GM10248 (cell line): ENCODE results near the gene UBE2V1.
"Not testable (repeated sequence)": the region's sequence is repeated elsewhere in the genome, so short reads cannot be mapped to it uniquely, and the experiment has no call there.

Source experiments
- CTCF ChIA-PET: fragments of 300-600 bp; sonication (Branson Sonifier 250); formaldehyde crosslinking; extraction: SDS; loops from one replicate; lab custom pipeline; 2021; ENCODE audit warnings: antibody characterized with exemption; lab: Yijun Ruan, JAX
- POLR2A ChIA-PET: fragments of 350-650 bp; sonication (Branson Sonifier 250); formaldehyde crosslinking; extraction: SDS; loops from one replicate; lab custom pipeline; 2020; ENCODE audit warnings: antibody characterized with exemption; lab: Yijun Ruan, JAX
- DNase-seq: peaks from one replicate; pipeline ENCODE4 v3.0.0; 2012; ENCODE audit errors: extremely low spot score
- TF ChIP-seq, protein P1 (sequence below): IDR thresholded peaks from 2 replicates; pipeline ENCODE4 v1.5.1; 2012; ENCODE audit warnings: mild to moderate bottlenecking, low read depth; ENCODE audit errors: extremely low read depth, missing control alignments, control extremely low read depth

The UBE2V1 gene

DNA sequence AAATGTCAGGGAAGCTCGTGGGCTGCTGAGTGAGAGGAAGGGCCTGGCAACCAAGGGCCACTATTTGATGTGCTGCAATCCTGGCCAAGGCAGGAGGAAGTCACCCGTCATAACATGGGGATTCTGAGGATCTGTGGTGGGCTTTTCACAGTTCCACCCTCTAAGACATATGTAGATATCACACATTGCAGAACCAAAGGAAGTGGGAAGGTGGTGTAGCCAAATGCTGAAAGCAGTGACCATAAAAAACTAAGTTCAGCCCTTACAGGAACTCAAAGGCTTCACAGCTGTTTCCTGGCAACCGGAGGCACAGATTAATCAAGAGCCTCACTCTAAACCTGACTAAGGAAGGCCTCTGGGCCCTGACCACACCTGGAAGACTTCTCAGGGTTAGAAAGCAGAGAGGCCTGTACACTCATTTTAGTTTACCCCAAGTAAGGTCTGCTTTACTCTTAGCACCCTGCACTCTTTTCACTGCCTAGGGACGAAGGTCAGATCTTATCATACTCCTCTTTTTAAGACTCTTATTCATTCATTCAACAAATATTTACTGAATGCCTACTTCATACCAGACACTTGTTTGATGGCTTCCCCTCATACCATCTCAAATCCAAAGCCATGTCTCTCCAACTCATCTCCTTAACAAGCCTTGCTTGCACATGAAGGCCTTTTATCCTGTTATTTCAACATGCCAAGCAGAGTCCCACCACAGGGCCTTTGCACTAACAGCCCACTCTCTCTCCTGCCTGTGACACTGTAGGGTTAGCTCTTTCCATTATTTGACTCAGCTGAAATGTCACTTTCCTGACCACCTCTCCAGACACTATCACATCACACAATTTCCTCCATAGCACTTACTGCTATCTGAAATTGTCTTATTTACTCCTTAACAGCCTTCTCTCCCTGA is 2.6 kb downstream of the UBE2V1 start:
- TF ChIP-seq, protein P1, sequence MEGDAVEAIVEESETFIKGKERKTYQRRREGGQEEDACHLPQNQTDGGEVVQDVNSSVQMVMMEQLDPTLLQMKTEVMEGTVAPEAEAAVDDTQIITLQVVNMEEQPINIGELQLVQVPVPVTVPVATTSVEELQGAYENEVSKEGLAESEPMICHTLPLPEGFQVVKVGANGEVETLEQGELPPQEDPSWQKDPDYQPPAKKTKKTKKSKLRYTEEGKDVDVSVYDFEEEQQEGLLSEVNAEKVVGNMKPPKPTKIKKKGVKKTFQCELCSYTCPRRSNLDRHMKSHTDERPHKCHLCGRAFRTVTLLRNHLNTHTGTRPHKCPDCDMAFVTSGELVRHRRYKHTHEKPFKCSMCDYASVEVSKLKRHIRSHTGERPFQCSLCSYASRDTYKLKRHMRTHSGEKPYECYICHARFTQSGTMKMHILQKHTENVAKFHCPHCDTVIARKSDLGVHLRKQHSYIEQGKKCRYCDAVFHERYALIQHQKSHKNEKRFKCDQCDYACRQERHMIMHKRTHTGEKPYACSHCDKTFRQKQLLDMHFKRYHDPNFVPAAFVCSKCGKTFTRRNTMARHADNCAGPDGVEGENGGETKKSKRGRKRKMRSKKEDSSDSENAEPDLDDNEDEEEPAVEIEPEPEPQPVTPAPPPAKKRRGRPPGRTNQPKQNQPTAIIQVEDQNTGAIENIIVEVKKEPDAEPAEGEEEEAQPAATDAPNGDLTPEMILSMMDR = no peak
- CTCF ChIA-PET = interaction anchor here (0.8 to 3.5 kb wide), 10 partner anchors 8 to 354 kb away, joined by 3 to 18 read pairs (median 4); partner anchors contain the start of gene PEDS1
- POLR2A ChIA-PET = interaction anchor here (0.6 to 0.8 kb wide), 4 partner anchors 11 to 1350 kb away, joined by 4 to 10 read pairs (median 5); no protein-coding TSS in a partner anchor
- DNase-seq = peak; percentile 51

DNA sequence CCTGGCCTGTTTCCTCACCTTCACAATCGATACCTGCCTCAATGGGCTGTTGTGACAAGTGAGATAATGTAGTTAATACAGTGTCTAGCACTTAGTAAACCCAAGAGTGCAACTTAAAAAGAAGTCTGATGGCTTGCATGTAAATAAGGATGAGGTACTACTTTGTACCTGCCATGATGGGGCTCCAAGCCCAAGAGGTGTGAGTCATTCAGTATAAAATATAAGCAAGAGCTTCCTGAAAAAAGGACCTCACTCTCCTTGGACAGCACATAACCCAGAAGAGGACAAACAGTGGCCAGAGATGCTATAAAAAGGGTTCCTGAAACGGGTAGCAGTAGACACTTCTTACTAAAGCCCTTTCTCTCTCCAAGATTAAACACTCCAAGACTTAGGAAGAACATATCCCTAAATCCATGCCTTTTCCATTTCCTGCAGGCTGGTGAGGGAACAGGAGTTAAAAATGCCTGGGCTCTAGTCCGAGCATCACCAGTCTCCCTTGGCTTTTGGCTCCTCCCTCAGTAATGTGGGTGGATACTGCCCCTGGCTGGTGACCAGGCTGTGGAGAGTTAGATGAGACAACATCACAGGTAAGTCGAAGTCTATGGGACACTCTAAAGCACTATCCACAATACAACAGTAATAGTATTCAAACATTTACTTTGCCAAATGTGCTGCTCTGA is 4.3 kb downstream of the UBE2V1 start:
- POLR2A ChIA-PET = interaction anchor here (1.0 kb wide), 1 partner anchor 63 kb away, joined by 3 read pairs; no protein-coding TSS in a partner anchor
- CTCF ChIA-PET = interaction anchor here (0.6 to 3.5 kb wide), 6 partner anchors 9 to 129 kb away, joined by 3 to 16 read pairs (median 8); partner anchors contain the start of gene PEDS1
- DNase-seq = no peak
- TF ChIP-seq, protein P1 = no peak

DNA sequence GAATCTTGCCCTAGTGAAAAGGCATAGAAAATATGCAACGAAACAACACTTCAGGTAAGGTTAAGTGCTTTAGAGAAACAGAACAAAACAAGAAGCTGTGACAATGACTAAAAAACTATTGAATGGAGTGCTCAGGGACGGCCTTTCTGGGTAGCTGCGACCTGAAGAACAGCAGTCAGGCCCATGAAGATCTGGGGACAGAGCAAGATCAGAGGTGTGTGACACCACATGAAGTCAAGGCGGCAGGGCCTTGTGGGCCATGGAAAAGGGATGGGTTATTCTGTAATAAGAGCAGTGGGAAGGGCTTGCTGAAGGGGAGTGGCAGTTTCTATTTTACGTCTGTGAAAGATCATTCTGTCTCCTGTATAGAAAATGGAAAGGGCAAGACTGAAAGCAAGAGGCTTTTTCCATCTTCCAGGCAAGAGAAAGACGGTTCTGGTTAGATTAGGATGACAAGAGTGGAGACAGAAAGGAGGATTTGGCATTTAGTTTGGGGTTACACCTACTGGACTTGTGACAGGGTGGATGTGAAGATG is 5.1 kb downstream of the UBE2V1 start:
- DNase-seq = no peak
- ChIA-PET CTCF (interaction anchor here (0.6 to 3.5 kb wide), 8 partner anchors 9 to 129 kb away, joined by 3 to 16 read pairs (median 4); no protein-coding TSS in a partner anchor), POLR2A (interaction anchor here (1.0 to 1.3 kb wide), 2 partner anchors 46 to 64 kb away, joined by 3 read pairs; no protein-coding TSS in a partner anchor)
- TF ChIP-seq, protein P1 = no peak

DNA sequence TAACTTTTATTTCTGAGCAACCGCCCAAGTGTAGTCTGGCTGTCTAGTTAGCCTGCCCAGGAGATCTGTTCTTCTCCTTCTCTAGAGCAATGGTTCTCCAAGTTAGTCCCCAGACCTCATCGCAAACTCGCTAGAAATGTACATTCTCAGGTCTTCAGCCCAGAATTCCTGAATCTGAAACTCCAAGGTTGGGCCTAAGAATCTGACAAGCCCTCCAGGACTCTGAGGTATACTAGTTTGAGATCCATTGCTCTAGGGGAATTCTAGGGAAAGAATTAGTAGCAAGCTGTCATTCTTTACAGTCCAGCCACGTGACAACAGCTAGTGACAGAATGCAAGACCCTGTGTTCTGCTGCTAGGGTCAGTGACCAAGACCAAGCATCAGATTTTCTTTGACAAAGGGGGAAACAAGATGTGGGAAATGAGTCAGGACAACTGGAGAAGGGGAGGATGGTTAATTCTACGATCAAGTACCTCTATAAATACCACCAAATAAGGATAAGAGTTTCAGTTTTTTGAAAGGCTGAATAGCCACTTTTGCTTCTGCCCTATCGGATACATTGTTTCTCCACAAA is 5.8 kb downstream of the UBE2V1 start:
- DNase-seq = no peak
- ChIA-PET POLR2A (interaction anchor here (0.6 to 1.3 kb wide), 3 partner anchors 47 to 472 kb away, joined by 3 read pairs; no protein-coding TSS in a partner anchor), CTCF (interaction anchor here (1.6 to 3.2 kb wide), 6 partner anchors 14 to 128 kb away, joined by 4 to 13 read pairs (median 5); no protein-coding TSS in a partner anchor)
- TF ChIP-seq, protein P1 = no peak

DNA sequence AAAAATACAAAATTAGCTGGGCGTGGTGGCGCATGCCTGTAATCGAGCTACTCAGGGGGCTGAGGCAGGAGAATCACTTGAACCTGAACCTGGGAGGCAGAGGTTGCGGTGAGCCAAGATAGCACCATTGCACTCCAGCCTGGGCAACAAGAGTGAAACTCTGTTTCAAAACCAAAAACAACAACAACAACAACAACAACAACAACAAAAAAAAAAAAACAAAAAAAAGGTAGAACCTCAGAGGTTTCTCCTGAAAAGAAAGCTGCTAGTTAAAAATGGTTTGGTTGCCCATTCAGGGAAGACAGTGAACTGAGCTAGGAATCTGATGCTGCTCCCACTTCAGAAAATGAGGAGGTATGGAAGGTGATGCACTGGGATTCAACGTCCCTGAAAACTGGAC is 6.3 kb downstream of the UBE2V1 start:
- POLR2A ChIA-PET = interaction anchor here (0.6 to 1.3 kb wide), 4 partner anchors 13 to 473 kb away, joined by 3 read pairs; no protein-coding TSS in a partner anchor
- DNase-seq = not testable (repeated sequence)
- CTCF ChIA-PET = interaction anchor here (0.8 to 3.2 kb wide), 7 partner anchors 14 to 128 kb away, joined by 3 to 13 read pairs (median 5); no protein-coding TSS in a partner anchor

DNA sequence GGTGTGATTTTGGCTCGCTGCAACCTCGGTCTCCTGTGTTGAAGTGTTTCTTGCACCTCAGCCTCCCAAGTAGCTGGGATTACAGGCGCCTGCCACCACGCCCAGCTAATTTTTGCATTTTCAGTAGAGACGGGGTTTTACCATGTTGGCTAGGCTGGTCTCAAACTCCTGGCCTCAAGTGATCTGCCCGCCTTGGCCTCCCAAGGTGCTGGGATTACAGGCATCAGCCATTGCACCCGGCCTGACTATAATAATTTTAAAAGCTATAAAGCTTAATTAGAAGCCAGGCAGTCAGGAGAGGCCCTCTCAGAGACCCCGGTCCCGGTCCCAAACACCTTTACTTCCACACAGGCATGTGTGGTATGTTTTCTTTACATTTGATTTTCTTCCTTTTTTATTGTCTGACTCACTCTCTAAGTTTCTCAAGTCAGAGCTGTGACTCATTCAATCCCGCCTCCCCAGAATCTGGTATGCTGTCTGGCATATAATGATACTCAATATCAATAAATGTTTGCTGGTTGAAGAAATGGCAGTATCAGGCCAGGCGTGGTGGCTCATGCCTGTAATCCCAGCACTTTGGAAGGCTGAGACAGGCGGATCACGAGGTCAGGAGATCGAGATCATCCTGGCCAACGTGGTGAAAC is 9.4 kb downstream of the UBE2V1 start:
- not testable (repeated sequence) for DNase-seq
- ChIA-PET CTCF (interaction anchor here (0.6 to 2.1 kb wide), 9 partner anchors 9 to 167 kb away, joined by 3 to 7 read pairs (median 3); partner anchors contain the start of gene RNF114), POLR2A (interaction anchor here (0.6 kb wide), 1 partner anchor 187 kb away, joined by 6 read pairs; no protein-coding TSS in a partner anchor)

DNA sequence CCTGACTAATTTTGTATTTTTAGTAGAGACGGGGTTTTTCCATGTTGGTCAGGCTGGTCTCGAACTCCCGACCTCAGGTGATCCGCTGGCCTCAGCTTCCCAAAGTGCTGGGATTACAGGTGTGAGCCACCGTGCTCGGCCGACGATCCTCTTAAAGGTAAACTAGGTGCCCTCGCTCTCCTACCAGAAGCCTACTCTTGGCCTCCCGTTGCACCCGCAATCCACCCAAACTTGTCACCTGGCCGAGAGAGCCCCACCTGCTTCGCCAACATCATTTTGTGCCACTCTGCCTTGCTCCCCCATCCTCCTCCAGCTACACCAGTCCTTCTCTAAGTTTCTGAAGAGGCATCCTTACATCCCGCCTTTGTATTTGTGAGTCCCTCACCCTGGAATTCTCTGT is 10.4 kb downstream of the UBE2V1 start:
- CTCF ChIA-PET = interaction anchor here (1.0 to 2.1 kb wide), 6 partner anchors 9 to 166 kb away, joined by 3 to 7 read pairs (median 4); partner anchors contain the start of gene RNF114
- DNase-seq = not testable (repeated sequence)
- POLR2A ChIA-PET = interaction anchor here (0.6 to 1.1 kb wide), 2 partner anchors 10 to 131 kb away, joined by 3 to 5 read pairs; no protein-coding TSS in a partner anchor
